ENCODE measurements around the gene SRA1.

GRCh38 chr5:140565780-140566095, 8.5 kb upstream of the SRA1 start:
- TF ChIP-seq POLR2A (IDR thresholded peaks at IDR 0.05) (no peak), CTCF (IDR thresholded peaks at IDR 0.05) (no peak)

Data from body of pancreas (tissue), 4 donors.